ENCODE results near the gene VAMP7.
A peak's percentile ranks its signal among the peaks of the same experiment; 100 is the strongest.
"Not testable (repeated sequence)": the region's sequence is repeated elsewhere in the genome, so short reads cannot be mapped to it uniquely, and the experiment has no call there.

The VAMP7 gene, protein sequence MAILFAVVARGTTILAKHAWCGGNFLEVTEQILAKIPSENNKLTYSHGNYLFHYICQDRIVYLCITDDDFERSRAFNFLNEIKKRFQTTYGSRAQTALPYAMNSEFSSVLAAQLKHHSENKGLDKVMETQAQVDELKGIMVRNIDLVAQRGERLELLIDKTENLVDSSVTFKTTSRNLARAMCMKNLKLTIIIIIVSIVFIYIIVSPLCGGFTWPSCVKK

DNA sequence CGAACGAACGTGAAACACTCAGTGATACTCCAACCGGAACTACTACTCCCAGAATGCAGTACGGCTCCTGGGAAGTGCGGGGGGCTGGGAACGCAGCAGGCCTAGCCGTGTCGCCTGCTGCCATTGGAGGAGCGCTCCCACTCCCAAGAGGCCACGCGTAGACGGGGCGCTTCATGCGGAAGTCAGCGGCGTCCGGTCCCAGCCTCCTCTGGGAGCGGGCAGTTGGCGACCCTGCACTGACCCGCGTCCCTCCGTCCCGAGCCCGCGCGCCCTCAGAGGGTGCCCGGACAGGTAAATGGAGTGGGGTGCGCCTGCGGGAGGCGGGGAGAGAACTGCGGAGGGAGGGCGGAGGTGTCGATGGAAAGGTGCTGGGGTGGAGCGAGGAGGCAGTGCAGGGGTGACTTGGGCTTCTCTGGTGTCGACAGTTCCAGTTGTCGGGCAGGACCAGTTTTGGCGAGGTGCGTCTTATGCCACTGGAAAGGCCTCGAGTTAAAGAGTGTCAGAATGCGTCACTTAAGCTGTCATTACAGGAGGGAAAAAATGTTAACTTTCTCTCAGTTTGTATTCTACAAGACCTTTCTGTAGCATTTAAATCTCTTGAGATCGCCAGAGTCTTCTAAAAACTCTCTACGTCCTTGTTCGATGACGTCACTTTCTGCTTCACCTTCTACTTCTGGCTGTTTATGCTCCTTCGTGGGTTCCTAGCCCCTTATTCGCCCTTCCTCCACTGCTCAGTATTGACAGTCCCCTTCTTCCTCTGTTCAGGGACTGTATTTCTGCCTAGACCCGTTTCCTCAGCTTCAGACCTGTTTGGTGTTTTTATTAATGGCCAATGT, at the start of gene VAMP7:
Gene VAMP7 (plus strand): TSS at position 188 of the 836 bp plus-strand sequence. CDS start 8,122 bp downstream, outside the sequence.
- peak; percentile 88 for DNase-seq (ENCODE audit: low read depth)

- DNase-seq (ENCODE audit: low read depth), result no peak
These were observed 39.9 kb upstream of the VAMP7 start for GRCh38 chrX:155841232-155841631.

- not testable (repeated sequence) for DNase-seq (ENCODE audit: low read depth)
These were observed 29.4 kb upstream of the VAMP7 start for GRCh38 chrX:155851786-155852185.

GRCh38 chrX:155857561-155857960, 23.6 kb upstream of the VAMP7 start:
- DNase-seq (ENCODE audit: low read depth), result peak; percentile 7

- peak; percentile 5 for DNase-seq (ENCODE audit: low read depth)
These were observed 16.5 kb upstream of the VAMP7 start for GRCh38 chrX:155864655-155865054.

- DNase-seq (ENCODE audit: low read depth), result no peak
These were observed 16.0 kb upstream of the VAMP7 start for GRCh38 chrX:155865193-155865592.

DNA sequence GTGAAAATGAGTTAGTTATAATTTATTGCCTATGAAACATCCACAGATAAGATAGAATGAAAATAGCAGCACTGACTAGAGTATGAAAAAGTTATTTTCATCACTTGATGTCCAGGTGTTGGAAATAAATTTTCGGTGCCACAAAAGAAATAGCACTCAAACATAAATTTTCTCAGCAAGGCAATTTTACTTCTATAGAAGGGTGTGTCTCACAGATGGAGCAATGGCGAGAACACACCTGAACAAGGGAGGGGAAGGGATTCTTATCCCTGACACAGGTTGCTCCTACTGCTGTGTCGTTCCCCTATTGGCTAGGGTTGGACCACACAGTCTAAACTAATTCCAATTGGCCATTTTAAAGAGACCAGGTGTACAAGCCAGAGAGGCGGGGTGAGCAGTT, 13.3 kb upstream of the VAMP7 start:
- no peak for DNase-seq (ENCODE audit: low read depth)

DNA sequence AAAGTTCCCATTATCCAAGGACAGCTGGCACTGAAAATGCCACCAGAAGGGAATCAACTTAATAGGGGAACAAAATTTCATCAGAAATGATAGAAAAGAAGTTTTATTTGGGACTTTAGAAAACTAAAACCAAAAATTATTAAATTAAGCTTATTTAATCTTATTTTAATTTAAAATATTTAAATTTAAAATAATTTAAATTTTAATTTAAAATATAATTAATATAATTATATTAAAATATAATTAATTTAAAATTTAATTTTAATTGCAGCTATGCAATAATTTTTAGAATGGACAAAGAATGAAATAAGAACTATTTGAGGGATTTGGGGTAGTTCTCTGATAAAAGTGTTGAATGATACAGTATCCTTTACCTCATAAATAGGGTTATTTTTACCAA, 10.2 kb upstream of the VAMP7 start:
- no peak for DNase-seq (ENCODE audit: low read depth)

DNA sequence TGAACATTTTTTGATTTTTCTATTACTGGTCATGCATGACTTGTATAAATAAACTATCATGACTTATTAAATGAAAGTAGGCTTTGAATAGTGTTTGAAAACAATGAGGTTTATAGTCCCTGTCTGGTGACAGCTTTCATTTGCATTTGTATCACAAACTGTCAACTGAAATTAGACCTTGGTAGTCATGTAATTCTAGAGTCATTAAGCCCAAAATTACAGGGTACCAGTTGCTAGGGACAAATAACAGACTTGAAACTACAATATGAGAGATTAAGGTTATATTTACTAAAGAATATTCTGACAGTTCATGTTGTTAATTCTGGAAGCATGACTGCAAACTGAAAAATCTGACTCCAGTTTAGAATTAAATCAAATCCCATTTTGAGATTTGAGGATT, 9.2 kb upstream of the VAMP7 start:
- no peak for DNase-seq (ENCODE audit: low read depth)

DNA sequence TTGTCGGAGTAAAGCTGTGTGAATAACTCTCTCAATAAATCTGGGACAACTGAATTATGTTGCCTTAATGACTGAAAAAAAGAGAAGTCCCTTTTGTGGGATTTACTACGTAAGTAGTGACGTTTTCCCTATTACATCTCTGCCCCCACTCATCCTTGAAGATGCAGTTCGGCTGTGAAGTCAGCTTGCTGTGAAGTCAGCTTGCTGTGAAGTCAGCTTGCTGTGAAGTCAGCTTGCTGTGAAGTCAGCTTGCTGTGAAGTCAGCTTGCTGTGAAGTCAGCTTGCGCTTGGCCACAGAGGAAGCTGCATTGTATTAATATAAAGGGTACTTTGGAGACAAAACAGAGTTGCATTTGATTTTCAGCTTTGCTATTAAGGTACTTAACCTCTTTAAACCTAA, 8.0 kb upstream of the VAMP7 start:
- DNase-seq (ENCODE audit: low read depth), result no peak

DNA sequence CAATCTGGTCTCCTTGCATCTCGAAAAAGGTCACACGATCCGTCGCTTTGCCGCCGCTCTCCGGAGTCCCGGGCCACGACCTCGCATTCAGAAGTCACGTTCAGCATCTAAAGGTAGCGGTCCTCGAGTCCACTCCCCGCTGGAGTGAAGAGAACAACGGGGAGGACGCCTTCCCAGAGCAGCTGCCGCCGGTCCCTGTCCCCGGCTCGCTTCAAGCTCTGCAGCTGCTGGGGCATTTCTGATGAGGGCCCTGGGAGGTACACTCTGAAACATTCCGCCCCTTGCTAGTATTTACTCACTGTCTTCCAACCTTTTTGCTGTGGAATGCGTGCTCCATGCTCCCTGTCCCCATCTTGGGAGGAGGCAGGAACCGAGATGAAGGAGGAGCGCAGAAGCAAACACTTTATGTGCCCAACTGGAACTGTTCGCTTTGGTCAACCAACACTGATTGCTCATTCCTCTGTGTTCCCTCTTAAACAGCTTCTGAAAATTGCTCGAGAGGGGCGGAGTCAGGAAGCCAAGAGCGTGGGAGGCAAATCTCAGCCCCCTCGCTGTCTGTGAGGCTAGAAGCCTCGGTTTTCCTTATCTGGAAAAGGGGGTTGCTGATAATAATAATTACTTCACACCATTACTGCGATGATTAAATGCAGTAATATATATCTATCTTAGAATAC, 6.4 kb upstream of the VAMP7 start:
- peak; percentile 30 for DNase-seq (ENCODE audit: low read depth)

- no peak for DNase-seq (ENCODE audit: low read depth)
These were observed 4.4 kb upstream of the VAMP7 start for GRCh38 chrX:155876704-155877103.

DNA sequence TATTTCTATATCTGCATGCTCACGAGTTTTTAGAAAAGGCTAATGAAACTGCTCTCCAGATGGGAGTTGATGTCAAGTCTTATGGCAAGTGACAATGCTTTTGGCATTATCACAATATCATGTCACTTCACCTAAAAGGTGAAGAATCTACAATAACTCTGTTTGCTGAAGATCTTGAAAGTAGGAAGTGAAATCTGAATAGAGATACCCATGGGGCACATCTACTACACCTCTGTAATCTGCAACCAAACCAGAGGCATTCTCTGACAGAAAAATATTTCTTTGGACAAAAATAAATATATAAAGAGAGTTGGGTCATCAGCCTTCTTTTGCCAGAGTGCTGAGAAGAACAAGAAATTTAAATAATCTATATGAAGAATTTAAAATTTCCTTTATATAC, 3.9 kb upstream of the VAMP7 start:
- DNase-seq (ENCODE audit: low read depth), result no peak

- no peak for DNase-seq (ENCODE audit: low read depth)
These were observed 473 bp upstream of the VAMP7 start for GRCh38 chrX:155880586-155881157.

- no peak for DNase-seq (ENCODE audit: low read depth)
These were observed 5.3 kb downstream of the VAMP7 start for GRCh38 chrX:155886409-155886808.

- peak; percentile 80 for DNase-seq (ENCODE audit: low read depth)
These were observed 7.0 kb downstream of the VAMP7 start for GRCh38 chrX:155888139-155888538.

DNA sequence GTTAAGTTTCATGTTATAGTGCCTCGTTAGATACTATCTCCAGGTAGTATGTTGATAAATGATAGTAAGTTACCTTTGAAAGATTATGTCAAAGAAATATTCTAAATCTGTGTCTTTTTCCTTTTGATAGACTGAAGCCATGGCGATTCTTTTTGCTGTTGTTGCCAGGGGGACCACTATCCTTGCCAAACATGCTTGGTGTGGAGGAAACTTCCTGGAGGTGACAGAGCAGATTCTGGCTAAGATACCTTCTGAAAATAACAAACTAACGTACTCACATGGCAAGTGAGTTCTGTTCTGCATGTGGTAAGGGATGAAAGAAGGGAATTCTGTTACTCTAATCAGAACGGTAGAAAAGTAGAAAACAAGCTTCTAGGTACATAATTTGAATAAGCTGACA, 8.2 kb downstream of the VAMP7 start:
- no peak for DNase-seq (ENCODE audit: low read depth)

- DNase-seq (ENCODE audit: low read depth), result peak; percentile 7
These were observed 10.5 kb downstream of the VAMP7 start for GRCh38 chrX:155891446-155892210.

DNA sequence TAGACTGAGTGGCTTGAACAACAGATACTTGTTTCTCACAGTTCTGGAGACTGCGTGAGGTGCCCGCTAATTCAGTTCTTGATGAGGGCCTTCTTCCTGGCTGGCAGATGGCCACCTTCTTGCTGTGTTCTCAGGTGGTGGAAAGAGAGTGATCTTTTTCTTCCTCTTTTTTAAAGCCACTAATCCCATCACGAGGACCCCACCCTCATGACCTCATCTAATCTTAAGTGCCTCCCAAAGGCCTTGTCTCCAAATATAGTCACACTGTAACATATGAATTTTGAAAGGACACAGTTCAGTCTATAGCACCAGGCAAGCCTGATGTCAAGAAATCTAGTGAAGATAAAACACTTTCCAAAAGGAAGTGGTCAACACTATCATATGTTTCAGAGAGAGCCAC, 12.4 kb downstream of the VAMP7 start:
- DNase-seq (ENCODE audit: low read depth), result no peak

DNA sequence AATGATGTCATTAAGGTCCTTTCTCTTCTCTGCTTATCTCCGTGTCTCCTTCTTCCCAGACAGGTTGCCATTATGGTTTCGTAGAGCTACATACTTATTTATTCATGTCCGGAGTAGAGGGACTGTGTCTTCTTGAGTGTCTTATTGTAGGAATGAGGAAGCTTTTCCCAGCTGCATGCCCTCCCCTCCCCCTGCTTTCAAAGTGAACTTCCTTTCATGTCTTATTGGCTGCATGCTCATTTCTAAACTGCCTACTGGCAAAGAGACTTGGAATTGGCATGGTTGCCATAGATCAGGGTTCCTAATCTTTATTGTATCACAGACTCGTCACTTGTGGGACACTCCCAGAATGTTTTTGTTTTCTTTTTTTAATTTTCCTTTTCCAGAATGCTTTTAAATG, 15.4 kb downstream of the VAMP7 start:
- no peak for DNase-seq (ENCODE audit: low read depth)

DNA sequence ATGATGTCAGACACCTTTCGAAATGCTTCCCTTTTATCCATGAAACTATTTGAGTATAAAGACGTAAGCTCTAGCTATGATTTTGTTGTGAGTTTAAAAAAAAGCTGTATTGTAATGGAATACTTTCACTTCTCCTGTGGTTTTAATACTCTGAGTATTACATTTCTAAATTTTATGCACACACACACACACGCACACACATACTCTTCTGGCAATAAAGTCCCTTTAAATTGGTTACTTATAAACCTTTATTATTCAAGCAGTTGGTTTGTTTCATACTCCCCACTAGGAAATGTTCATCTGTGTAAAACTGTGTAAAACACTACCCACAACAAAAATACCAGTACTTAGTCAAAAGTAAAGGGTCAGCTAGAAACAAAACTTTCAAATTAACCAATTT, 18.2 kb downstream of the VAMP7 start:
- no peak for DNase-seq (ENCODE audit: low read depth)

GRCh38 chrX:155900765-155901164, 19.6 kb downstream of the VAMP7 start:
- DNase-seq (ENCODE audit: low read depth), result no peak

All from EH (cell line).